Thymus (tissue), 11 donors: ENCODE results near the gene ZNF441. TPM values are rescaled to one million over a fixed set of nuclear protein-coding genes. Genes with fewer than 3 reads are reported as not detected.
"Not testable (repeated sequence)": the region's sequence is repeated elsewhere in the genome, so short reads cannot be mapped to it uniquely, and the experiment has no call there.

Experiments
- DNase-seq, 9 donors: peaks; one replicate each; pipeline ENCODE4 v3.0.0-alpha.2; 2013; ENCODE audit warnings: low spot score in 9 of 9, low read depth in 6 of 9, missing footprints in 1 of 9
- H3K27ac ChIP-seq, 2 donors: one replicate each; pipeline ENCODE4 v1.5.1; 2013; ENCODE audit warnings: control low read depth in 1 of 2, low read depth in 1 of 2, low read length in 1 of 2, mild to moderate bottlenecking in 1 of 2, moderate library complexity in 1 of 2
- H3K27me3 ChIP-seq, 2 donors: one replicate each; pipeline ENCODE4 v1.5.1; 2013; ENCODE audit warnings: low read length in 1 of 2; ENCODE audit not compliant: control insufficient read depth in 2 of 2, insufficient read depth in 1 of 2
- H3K36me3 ChIP-seq, 2 donors: one replicate each; pipeline ENCODE4 v1.5.1; 2013; ENCODE audit warnings: low read length in 1 of 2, mild to moderate bottlenecking in 1 of 2, moderate library complexity in 1 of 2; ENCODE audit not compliant: control insufficient read depth in 2 of 2, insufficient read depth in 2 of 2
- H3K4me1 ChIP-seq, 2 donors: one replicate each; pipeline ENCODE4 v1.5.1; 2013; ENCODE audit warnings: low read length in 2 of 2; ENCODE audit not compliant: control insufficient read depth in 2 of 2, insufficient read depth in 2 of 2
- H3K4me3 ChIP-seq, 2 donors: one replicate each; pipeline ENCODE4 v1.5.1; 2013; ENCODE audit warnings: low read length in 2 of 2, control low read depth in 1 of 2, mild to moderate bottlenecking in 1 of 2
- H3K9me3 ChIP-seq, 2 donors: one replicate each; pipeline ENCODE4 v1.5.1; 2013; ENCODE audit warnings: low read length in 1 of 2, mild to moderate bottlenecking in 1 of 2; ENCODE audit not compliant: control insufficient read depth in 2 of 2, insufficient read depth in 1 of 2
- WGBS: extraction: QIAGEN DNeasy Blood & Tissue Kit; methylation state at CpG from one replicate; pipeline ENCODE4 v1.1.7; 2013; 5-methylcytosine and 5-hydroxymethylcytosine counted together
- polyA plus RNA-seq: library from polyadenylated mRNA; stranded (reverse); fragments of 200-250 nt; gene quantifications from one replicate; pipeline ENCODE4 v1.2.3, GENCODE V29; 2013
- total RNA-seq: library from RNA; stranded (reverse); fragments of 120-200 nt; gene quantifications from one replicate; pipeline ENCODE4 v1.2.4, GENCODE V29; 2013
- donor health status: healthy.

Gene ZNF441
- total and polyA plus RNA-seq, 2 donors = 7.7 to 9.0 TPM

DNA sequence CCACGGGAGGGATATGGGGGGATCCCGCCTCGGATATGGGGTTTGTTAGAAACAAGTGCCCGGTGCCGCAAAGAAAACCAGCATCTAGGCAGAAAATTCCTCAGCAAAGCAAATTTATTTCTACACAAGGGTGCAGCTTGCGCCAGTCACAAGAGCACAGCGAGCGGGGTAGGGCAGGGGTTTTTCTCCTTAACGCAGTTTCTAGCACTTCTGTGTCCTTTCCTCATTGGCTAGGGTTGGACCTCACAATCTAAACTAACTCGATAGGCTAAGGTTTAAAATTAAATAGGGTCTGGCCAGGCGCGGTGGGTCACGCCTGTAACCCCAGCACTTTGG is 47.9 kb downstream of the ZNF441 start:
- Histone ChIP-seq H3K4me1 (peaks cover 2 to 8% of the 10 kb centered on the region in 2 donors), H3K36me3 (peaks cover 0 to 2% of the 10 kb centered on the region in 2 donors), H3K27ac (peak overlapping the region; percentile 84), H3K27me3 (no peaks in the 10 kb centered on the region), H3K4me3 (peak overlapping the region; percentile 65 to 96), H3K9me3 (no peaks in the 10 kb centered on the region)
- peak in 1 of 9 donors; percentile 13 for DNase-seq
- 20% methylated on average over 13 of the region's 13 CpGs for WGBS

GRCh38 chr19:11821474-11822109 is 54.8 kb downstream of the ZNF441 start:
- no peak for DNase-seq
- no peak overlapping the region for H3K27ac ChIP-seq
- no peaks in the 10 kb centered on the region for H3K27me3 ChIP-seq
- H3K36me3 ChIP-seq = peaks cover 7 to 9% of the 10 kb centered on the region in 2 donors
- WGBS = 98% methylated on average over 5 of the region's 5 CpGs
- peaks cover 0 to 7% of the 10 kb centered on the region in 2 donors for H3K9me3 ChIP-seq
- H3K4me3 ChIP-seq = no peak overlapping the region
- H3K4me1 ChIP-seq = no peaks in the 10 kb centered on the region

GRCh38 chr19:11828957-11829876 is 62.4 kb downstream of the ZNF441 start:
- H3K4me3 ChIP-seq, H3K27ac ChIP-seq, H3K4me1 ChIP-seq, DNase-seq, H3K27me3 ChIP-seq: not testable (repeated sequence)
- WGBS = 96% methylated on average over 7 of the region's 7 CpGs
- Histone ChIP-seq H3K9me3 (peaks cover 12 to 14% of the 10 kb centered on the region in 2 donors), H3K36me3 (peaks cover 31% of the 10 kb centered on the region in 2 donors)

- H3K4me1 ChIP-seq = no peaks in the 10 kb centered on the region
- no peaks in the 10 kb centered on the region for H3K27me3 ChIP-seq
- no peak for DNase-seq
- H3K9me3 ChIP-seq = peaks cover 14 to 20% of the 10 kb centered on the region in 2 donors
- peaks cover 31 to 33% of the 10 kb centered on the region in 2 donors for H3K36me3 ChIP-seq
- WGBS = 98% methylated on average over 8 of the region's 8 CpGs
- H3K4me3 ChIP-seq = no peak overlapping the region
- no peak overlapping the region for H3K27ac ChIP-seq
These were observed 65.6 kb downstream of the ZNF441 start for GRCh38 chr19:11832253-11832912.

GRCh38 chr19:11833541-11833940 is 66.7 kb downstream of the ZNF441 start:
- H3K27ac ChIP-seq = no peak overlapping the region
- DNase-seq = no peak
- no peaks in the 10 kb centered on the region for H3K4me1 ChIP-seq
- H3K36me3 ChIP-seq = peaks cover 31 to 33% of the 10 kb centered on the region in 2 donors
- WGBS = over 99% methylated on average over 2 of the region's 2 CpGs
- peaks cover 14 to 19% of the 10 kb centered on the region in 2 donors for H3K9me3 ChIP-seq
- H3K4me3 ChIP-seq = no peak overlapping the region
- H3K27me3 ChIP-seq = no peaks in the 10 kb centered on the region

Other genes with a start within 250 kb of the ZNF441 start
- 26.3 TPM for gene ECSIT, start 237.9 kb upstream of the ZNF441 start, total RNA-seq
- gene ECSIT, start 237.9 kb upstream of the ZNF441 start, polyA plus RNA-seq = 31.0 TPM
- 0.47 TPM for gene CNN1, start 228.1 kb upstream of the ZNF441 start, total RNA-seq
- gene CNN1, start 228.1 kb upstream of the ZNF441 start, polyA plus RNA-seq = 51.8 TPM
- gene ELOF1, start 207.8 kb upstream of the ZNF441 start, total RNA-seq = 54.9 TPM
- gene ELOF1, start 207.8 kb upstream of the ZNF441 start, polyA plus RNA-seq = 62.4 TPM
- gene ACP5, start 189.4 kb upstream of the ZNF441 start, total RNA-seq = 34.4 TPM
- 48.2 TPM for gene ACP5, start 189.4 kb upstream of the ZNF441 start, polyA plus RNA-seq
- 18.4 TPM for gene ZNF627, start 169.5 kb upstream of the ZNF441 start, total RNA-seq
- 13.7 TPM for gene ZNF627, start 169.5 kb upstream of the ZNF441 start, polyA plus RNA-seq
- 8.6 TPM for gene ZNF823, start 28.1 kb upstream of the ZNF441 start, total RNA-seq
- gene ZNF823, start 28.1 kb upstream of the ZNF441 start, polyA plus RNA-seq = 5.6 TPM
- gene ZNF491, start 31.5 kb downstream of the ZNF441 start, total RNA-seq = 4.8 TPM
- 3.5 TPM for gene ZNF491, start 31.5 kb downstream of the ZNF441 start, polyA plus RNA-seq
- 8.9 TPM for gene ZNF440, start 47.3 kb downstream of the ZNF441 start, total RNA-seq
- gene ZNF440, start 47.3 kb downstream of the ZNF441 start, polyA plus RNA-seq = 19.0 TPM
- 15.2 TPM for gene ZNF439, start 81.7 kb downstream of the ZNF441 start, total RNA-seq
- gene ZNF439, start 81.7 kb downstream of the ZNF441 start, polyA plus RNA-seq = 28.7 TPM
- 5.1 TPM for gene ZNF69, start 120.8 kb downstream of the ZNF441 start, total RNA-seq
- gene ZNF69, start 120.8 kb downstream of the ZNF441 start, polyA plus RNA-seq = 9.4 TPM
- gene ZNF700, start 158.1 kb downstream of the ZNF441 start, total RNA-seq = 13.6 TPM
- gene ZNF700, start 158.1 kb downstream of the ZNF441 start, polyA plus RNA-seq = 42.6 TPM
- gene ZNF763, start 198.0 kb downstream of the ZNF441 start, total RNA-seq = 4.4 TPM
- gene ZNF763, start 198.0 kb downstream of the ZNF441 start, polyA plus RNA-seq = 9.9 TPM